Activated CD4-positive, alpha-beta T cell treated with anti-CD3 and anti-CD28 coated beads for 36 hours (primary cell): Measurements from ENCODE around the gene MYBL2. TPM values are rescaled to one million over a fixed set of nuclear protein-coding genes. Genes with fewer than 3 reads are reported as not detected.

ENCODE experiments used
- ATAC-seq: fragments of 200-7000 bp; cut with Tn5 transposase; one replicate; pipeline ENCODE4 v1.10.0; 2021; ENCODE audit warnings: mild to moderate bottlenecking, moderate library complexity
- CTCF ChIA-PET: fragments of 350-600 bp; sonication (Branson Sonifier 250); formaldehyde crosslinking; loops from one replicate; lab custom pipeline; 2021; ENCODE audit warnings: antibody characterized with exemption; lab: Charles Lee
- POLR2A ChIA-PET: fragments of 350-600 bp; sonication (Branson Sonifier 250); formaldehyde crosslinking; loops from one replicate; lab custom pipeline; 2021; ENCODE audit warnings: antibody characterized with exemption, inconsistent platforms; lab: Charles Lee
- DNase-seq: peaks from one replicate; pipeline ENCODE4 v3.0.0-alpha.2; 2020
- H3K27ac Mint-ChIP-seq: one replicate; pipeline ENCODE4 v1.8.0; 2021; ENCODE audit warnings: mixed read lengths
- H3K27me3 Mint-ChIP-seq: one replicate; pipeline ENCODE4 v1.8.0; 2021; ENCODE audit warnings: mixed read lengths
- H3K36me3 Mint-ChIP-seq: one replicate; pipeline ENCODE4 v1.8.0; 2021; ENCODE audit warnings: low read depth, mixed read lengths
- H3K4me1 Mint-ChIP-seq: one replicate; pipeline ENCODE4 v1.8.0; 2021; ENCODE audit warnings: mixed read lengths
- H3K4me3 Mint-ChIP-seq: one replicate; pipeline ENCODE4 v1.8.0; 2021; ENCODE audit warnings: mild to moderate bottlenecking, moderate library complexity, mixed read lengths
- H3K9me3 Mint-ChIP-seq: one replicate; pipeline ENCODE4 v1.8.0; 2021; ENCODE audit warnings: low read depth, mixed read lengths
- intact Hi-C, 2 experiments: fragments of 100-400 bp; cut with DNase I in 1 of 2; cut with micrococcal nuclease in 1 of 2; formaldehyde crosslinking; loops; one replicate each; pipeline versions ENCODE4 v1.14.2 to v1.15.1; 2022 to 2024; cut with DNase I, micrococcal nuclease
- total RNA-seq, 2 experiments: library from RNA; stranded (reverse); gene quantifications; one replicate each; pipeline ENCODE4 v1.2.3, GENCODE V29; 2021

The MYBL2 gene
- total RNA-seq, 2 experiments from 2014 or later = 99.8 to 113 TPM

GRCh38 chr20:43711098-43711654 is 44.3 kb downstream of the MYBL2 start:
- no peak overlapping the region for H3K27ac Mint-ChIP-seq
- ATAC-seq (no peak), DNase-seq (no peak)
- CTCF ChIA-PET = no interaction called here
- intact Hi-C loops = no loop called here
- no peaks in the 10 kb centered on the region for H3K9me3 Mint-ChIP-seq
- H3K4me1 Mint-ChIP-seq = no peaks in the 10 kb centered on the region
- H3K36me3 Mint-ChIP-seq = peaks cover 46% of the 10 kb centered on the region
- no peak overlapping the region for H3K4me3 Mint-ChIP-seq
- POLR2A ChIA-PET = no interaction called here
- H3K27me3 Mint-ChIP-seq = no peaks in the 10 kb centered on the region

GRCh38 chr20:43715044-43715443 is 48.1 kb downstream of the MYBL2 start:
- H3K4me3 Mint-ChIP-seq = no peak overlapping the region
- DNase-seq (no peak), ATAC-seq (no peak)
- H3K36me3 Mint-ChIP-seq = peaks cover 41% of the 10 kb centered on the region
- H3K4me1 Mint-ChIP-seq = peaks cover 19% of the 10 kb centered on the region
- H3K27me3 Mint-ChIP-seq = no peaks in the 10 kb centered on the region
- ChIA-PET POLR2A (interaction anchor here (0.5 kb wide), 1 partner anchor 406 kb away, joined by 3 read pairs; no protein-coding TSS in a partner anchor), CTCF (interaction anchor here (0.8 kb wide), 1 partner anchor 256 kb away, joined by 4 read pairs; no protein-coding TSS in a partner anchor)
- H3K27ac Mint-ChIP-seq = no peak overlapping the region
- peaks cover 2% of the 10 kb centered on the region for H3K9me3 Mint-ChIP-seq
- intact Hi-C loops = no loop called here

- H3K9me3 Mint-ChIP-seq = peaks cover 3% of the 10 kb centered on the region
- no peak for ATAC-seq
- CTCF ChIA-PET = interaction anchor here (0.8 kb wide), 1 partner anchor 256 kb away, joined by 4 read pairs; no protein-coding TSS in a partner anchor
- H3K4me1 Mint-ChIP-seq = peaks cover 21% of the 10 kb centered on the region
- POLR2A ChIA-PET = interaction anchor here (0.5 kb wide), 1 partner anchor 406 kb away, joined by 3 read pairs; no protein-coding TSS in a partner anchor
- intact Hi-C loops = no loop called here
- no peak overlapping the region for H3K27ac Mint-ChIP-seq
- peaks cover 43% of the 10 kb centered on the region for H3K36me3 Mint-ChIP-seq
- no peaks in the 10 kb centered on the region for H3K27me3 Mint-ChIP-seq
- DNase-seq = no peak
- H3K4me3 Mint-ChIP-seq = no peak overlapping the region
These were observed 48.6 kb downstream of the MYBL2 start for GRCh38 chr20:43715511-43715910.

- ChIA-PET POLR2A (no interaction called here), CTCF (no interaction called here)
- Mint-ChIP-seq H3K36me3 (peaks cover 41% of the 10 kb centered on the region), H3K4me1 (peaks cover 28% of the 10 kb centered on the region), H3K27ac (no peak overlapping the region), H3K27me3 (no peaks in the 10 kb centered on the region), H3K9me3 (peaks cover 3% of the 10 kb centered on the region), H3K4me3 (no peak overlapping the region)
- intact Hi-C loops = no loop called here
- ATAC-seq (no peak), DNase-seq (no peak)
These were observed 49.2 kb downstream of the MYBL2 start for GRCh38 chr20:43716123-43716522.

GRCh38 chr20:43716757-43717615 is 50.1 kb downstream of the MYBL2 start:
- H3K27ac Mint-ChIP-seq = no peak overlapping the region
- H3K27me3 Mint-ChIP-seq = no peaks in the 10 kb centered on the region
- peaks cover 31% of the 10 kb centered on the region for H3K4me1 Mint-ChIP-seq
- peaks cover 34% of the 10 kb centered on the region for H3K36me3 Mint-ChIP-seq
- intact Hi-C loops = no loop called here
- H3K9me3 Mint-ChIP-seq = peaks cover 3% of the 10 kb centered on the region
- H3K4me3 Mint-ChIP-seq = no peak overlapping the region
- ATAC-seq (no peak), DNase-seq (no peak)
- CTCF ChIA-PET = no interaction called here
- POLR2A ChIA-PET = no interaction called here

- POLR2A ChIA-PET = no interaction called here
- Mint-ChIP-seq H3K36me3 (peaks cover 34% of the 10 kb centered on the region), H3K27ac (no peak overlapping the region), H3K4me3 (no peak overlapping the region), H3K27me3 (no peaks in the 10 kb centered on the region), H3K9me3 (peaks cover 3% of the 10 kb centered on the region), H3K4me1 (peaks cover 37% of the 10 kb centered on the region)
- intact Hi-C loops = no loop called here
- CTCF ChIA-PET = no interaction called here
- ATAC-seq = no peak
- no peak for DNase-seq
These were observed 50.7 kb downstream of the MYBL2 start for GRCh38 chr20:43717616-43717995.

GRCh38 chr20:43720007-43720406 is 53.1 kb downstream of the MYBL2 start:
- ChIA-PET CTCF (no interaction called here), POLR2A (no interaction called here)
- Mint-ChIP-seq H3K27ac (no peak overlapping the region), H3K4me3 (no peak overlapping the region), H3K9me3 (peaks cover 3% of the 10 kb centered on the region), H3K4me1 (peaks cover 50% of the 10 kb centered on the region), H3K27me3 (no peaks in the 10 kb centered on the region), H3K36me3 (peaks cover 24% of the 10 kb centered on the region)
- ATAC-seq (no peak), DNase-seq (no peak)
- intact Hi-C loops = no loop called here

- Mint-ChIP-seq H3K27me3 (no peaks in the 10 kb centered on the region), H3K9me3 (peaks cover 3% of the 10 kb centered on the region), H3K36me3 (peaks cover 20% of the 10 kb centered on the region), H3K4me3 (no peak overlapping the region), H3K27ac (no peak overlapping the region), H3K4me1 (peaks cover 50% of the 10 kb centered on the region)
- POLR2A ChIA-PET = interaction anchor here (0.5 kb wide), 1 partner anchor 56 kb away, joined by 3 read pairs; no protein-coding TSS in a partner anchor
- CTCF ChIA-PET = no interaction called here
- ATAC-seq = no peak
- intact Hi-C loops = no loop called here
- no peak for DNase-seq
These were observed 54.1 kb downstream of the MYBL2 start for GRCh38 chr20:43721097-43721428.

- ATAC-seq (peak; percentile 76), DNase-seq (no peak)
- H3K36me3 Mint-ChIP-seq = peaks cover 15% of the 10 kb centered on the region
- peaks cover 3% of the 10 kb centered on the region for H3K9me3 Mint-ChIP-seq
- ChIA-PET POLR2A (interaction anchor here (0.5 to 1.0 kb wide), 2 partner anchors 51 to 57 kb away, joined by 3 read pairs; no protein-coding TSS in a partner anchor), CTCF (no interaction called here)
- H3K4me3 Mint-ChIP-seq = peak overlapping the region; percentile 57
- peak overlapping the region; percentile 63 for H3K27ac Mint-ChIP-seq
- intact Hi-C loops = no loop called here
- H3K4me1 Mint-ChIP-seq = peaks cover 50% of the 10 kb centered on the region
- H3K27me3 Mint-ChIP-seq = no peaks in the 10 kb centered on the region
These were observed 54.7 kb downstream of the MYBL2 start for GRCh38 chr20:43721429-43722152.

- H3K36me3 Mint-ChIP-seq = peaks cover 11% of the 10 kb centered on the region
- ATAC-seq (peak; percentile 70), DNase-seq (peak; percentile 69)
- H3K27ac Mint-ChIP-seq = peak overlapping the region; percentile 63
- ChIA-PET POLR2A (interaction anchor here (0.6 to 1.0 kb wide), 2 partner anchors 51 to 347 kb away, joined by 3 to 4 read pairs; no protein-coding TSS in a partner anchor), CTCF (interaction anchor here (0.6 to 1.0 kb wide), 2 partner anchors 31 to 57 kb away, joined by 3 to 4 read pairs; no protein-coding TSS in a partner anchor)
- no peaks in the 10 kb centered on the region for H3K27me3 Mint-ChIP-seq
- peak overlapping the region; percentile 57 for H3K4me3 Mint-ChIP-seq
- H3K4me1 Mint-ChIP-seq = peaks cover 50% of the 10 kb centered on the region
- intact Hi-C loops = no loop called here
- peaks cover 3% of the 10 kb centered on the region for H3K9me3 Mint-ChIP-seq
These were observed 55.2 kb downstream of the MYBL2 start for GRCh38 chr20:43722153-43722505.

- H3K36me3 Mint-ChIP-seq = peaks cover 9% of the 10 kb centered on the region
- no peak overlapping the region for H3K4me3 Mint-ChIP-seq
- CTCF ChIA-PET = interaction anchor here (1.0 kb wide), 1 partner anchor 32 kb away, joined by 3 read pairs; no protein-coding TSS in a partner anchor
- no peak for DNase-seq
- POLR2A ChIA-PET = no interaction called here
- no peak overlapping the region for H3K27ac Mint-ChIP-seq
- H3K27me3 Mint-ChIP-seq = no peaks in the 10 kb centered on the region
- peaks cover 3% of the 10 kb centered on the region for H3K9me3 Mint-ChIP-seq
- ATAC-seq = no peak
- H3K4me1 Mint-ChIP-seq = peaks cover 44% of the 10 kb centered on the region
- intact Hi-C loops = no loop called here
These were observed 56.3 kb downstream of the MYBL2 start for GRCh38 chr20:43723186-43723585.
